ENCODE data around the gene IL17RC.

DNA sequence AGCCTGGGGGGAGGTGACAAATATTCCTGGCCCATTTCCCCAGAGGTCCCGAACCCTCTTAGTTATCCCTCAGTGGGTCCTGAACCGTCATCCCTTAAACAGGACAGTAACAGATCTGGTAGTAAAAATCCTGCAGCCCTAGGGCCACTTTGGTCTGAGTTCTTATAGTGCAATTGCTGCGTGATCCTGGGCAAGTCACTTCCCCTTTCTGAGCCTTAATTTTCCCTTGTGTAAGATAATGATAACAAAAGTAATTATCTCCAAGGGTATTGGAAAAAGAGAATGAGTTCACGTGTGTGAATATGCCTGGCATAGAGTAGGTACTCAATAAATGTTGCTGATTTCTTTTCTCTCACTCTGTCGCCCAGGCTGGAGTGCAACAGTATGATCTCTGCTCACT lies 29.4 kb upstream of the IL17RC start:
- TF ChIP-seq, protein P1, sequence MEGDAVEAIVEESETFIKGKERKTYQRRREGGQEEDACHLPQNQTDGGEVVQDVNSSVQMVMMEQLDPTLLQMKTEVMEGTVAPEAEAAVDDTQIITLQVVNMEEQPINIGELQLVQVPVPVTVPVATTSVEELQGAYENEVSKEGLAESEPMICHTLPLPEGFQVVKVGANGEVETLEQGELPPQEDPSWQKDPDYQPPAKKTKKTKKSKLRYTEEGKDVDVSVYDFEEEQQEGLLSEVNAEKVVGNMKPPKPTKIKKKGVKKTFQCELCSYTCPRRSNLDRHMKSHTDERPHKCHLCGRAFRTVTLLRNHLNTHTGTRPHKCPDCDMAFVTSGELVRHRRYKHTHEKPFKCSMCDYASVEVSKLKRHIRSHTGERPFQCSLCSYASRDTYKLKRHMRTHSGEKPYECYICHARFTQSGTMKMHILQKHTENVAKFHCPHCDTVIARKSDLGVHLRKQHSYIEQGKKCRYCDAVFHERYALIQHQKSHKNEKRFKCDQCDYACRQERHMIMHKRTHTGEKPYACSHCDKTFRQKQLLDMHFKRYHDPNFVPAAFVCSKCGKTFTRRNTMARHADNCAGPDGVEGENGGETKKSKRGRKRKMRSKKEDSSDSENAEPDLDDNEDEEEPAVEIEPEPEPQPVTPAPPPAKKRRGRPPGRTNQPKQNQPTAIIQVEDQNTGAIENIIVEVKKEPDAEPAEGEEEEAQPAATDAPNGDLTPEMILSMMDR (IDR thresholded peaks at IDR 0.05) = no peak
- no peak for TF ChIP-seq POLR2A (IDR thresholded peaks at IDR 0.05)

All from esophagus squamous epithelium (tissue), 4 donors.